Globus pallidus (tissue), 1 donor: Measurements from ENCODE around the gene NHS.

ENCODE experiments used
- DNase-seq: peaks from one replicate; pipeline ENCODE4 v3.0.0-alpha.2; 2015; ENCODE audit warnings: low spot score

NHS gene

DNA sequence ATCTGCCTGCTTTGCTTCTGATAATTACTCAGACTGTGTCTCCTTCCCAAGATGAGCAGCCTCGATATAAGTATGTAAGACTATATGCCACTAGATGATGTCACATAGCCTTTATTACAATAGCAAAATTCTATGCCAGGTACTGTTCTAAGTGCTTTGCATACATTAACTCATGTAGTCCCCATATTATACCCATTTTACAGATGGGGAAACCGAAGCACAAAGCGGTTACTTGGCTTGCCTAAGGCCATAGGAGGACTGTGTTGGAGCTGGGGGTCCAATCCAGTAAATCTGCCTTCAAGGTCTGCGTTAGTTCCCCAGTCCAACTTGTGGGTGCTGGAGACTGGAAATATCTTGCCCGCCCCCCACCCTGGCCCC, 361.5 kb downstream of the NHS start:
- DNase-seq: no peak

GRCh38 chrX:17736856-17737709, 362.1 kb downstream of the NHS start, which contains the start of gene SCML1:
TSS of gene SCML1 (plus strand) at chrX:17737493. CDS start at chrX:17744187, 6,694 bp downstream.
- peak; percentile 96 for DNase-seq

- DNase-seq: no peak
Observed at GRCh38 chrX:17737710-17737985, 362.6 kb downstream of the NHS start.

DNA sequence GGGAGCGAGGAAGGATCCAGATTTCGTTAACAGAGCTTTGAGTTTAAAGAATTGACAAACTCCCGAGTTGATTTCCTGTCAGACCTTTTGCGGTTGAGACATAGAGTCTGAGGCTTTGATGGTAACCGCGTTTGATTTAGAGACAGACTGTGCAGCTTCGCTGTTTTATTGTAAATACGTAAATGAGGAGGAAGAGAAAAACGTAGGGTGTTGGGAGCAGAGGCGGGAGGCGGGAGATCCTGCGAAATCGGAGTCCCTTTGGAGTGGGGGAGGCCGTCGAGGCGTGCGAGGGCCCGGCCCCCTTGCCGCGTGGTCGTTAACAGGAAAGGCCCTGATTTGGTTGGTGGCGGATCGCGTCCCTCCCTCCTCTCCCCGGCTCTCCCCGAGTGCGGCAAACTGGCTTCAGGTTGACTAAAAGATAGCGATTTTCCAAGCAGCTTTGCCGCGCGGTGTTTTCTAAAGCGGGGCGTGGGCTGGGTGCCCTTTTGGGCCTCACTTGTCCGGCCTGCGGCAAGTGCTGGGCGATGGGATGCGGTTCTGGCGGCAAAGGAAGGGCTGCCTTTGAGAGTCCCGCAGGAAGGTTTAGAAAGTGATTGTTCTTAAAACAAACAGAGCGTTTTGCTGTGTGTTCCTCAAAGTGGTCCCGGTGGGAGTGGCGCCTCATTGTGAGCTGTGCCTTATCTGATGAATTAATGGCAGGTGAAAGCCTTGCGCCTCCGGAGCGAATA, 363.1 kb downstream of the NHS start:
- peak; percentile 7 for DNase-seq

DNA sequence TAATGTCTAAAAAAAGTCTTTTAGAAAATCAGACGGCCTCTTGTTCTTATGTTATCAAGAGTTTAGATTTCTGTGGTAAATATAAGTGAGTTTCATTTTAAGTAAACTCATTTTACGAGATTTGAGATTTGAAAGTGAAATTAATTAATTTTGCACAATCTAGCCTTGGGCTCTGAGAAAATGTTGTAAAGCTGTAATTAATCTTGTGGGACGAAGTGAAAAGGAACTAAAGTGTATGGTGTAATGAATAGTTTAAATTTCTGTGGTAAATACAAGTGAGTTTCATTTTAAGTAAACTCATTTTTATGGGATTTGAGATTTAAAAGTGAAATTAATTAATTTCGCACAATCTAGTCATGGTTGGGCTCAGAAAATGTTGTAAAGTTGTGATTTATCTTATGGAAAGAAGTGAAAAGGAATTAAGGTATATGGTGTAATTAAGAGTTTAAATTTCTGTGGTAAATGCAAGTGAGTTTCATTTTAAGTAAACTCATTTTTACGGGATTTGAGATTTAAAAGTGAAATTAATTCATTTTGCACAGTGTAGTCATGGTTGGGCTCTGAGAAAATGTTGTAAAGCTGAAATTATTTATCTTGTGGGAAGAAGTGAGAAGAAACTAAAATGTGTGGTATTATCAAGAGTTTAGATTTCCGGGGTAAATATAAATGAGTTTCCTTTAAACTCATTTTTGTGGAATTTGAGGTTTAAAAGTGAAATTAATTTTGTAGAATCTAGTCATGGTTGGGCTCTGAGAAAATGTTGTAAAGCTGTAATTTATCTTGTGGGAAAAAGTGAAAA, 363.9 kb downstream of the NHS start:
- DNase-seq: no peak

GRCh38 chrX:17740137-17741122, 365.4 kb downstream of the NHS start:
- DNase-seq: no peak

- no peak for DNase-seq
Observed at GRCh38 chrX:17741123-17741511, 366.1 kb downstream of the NHS start.

DNA sequence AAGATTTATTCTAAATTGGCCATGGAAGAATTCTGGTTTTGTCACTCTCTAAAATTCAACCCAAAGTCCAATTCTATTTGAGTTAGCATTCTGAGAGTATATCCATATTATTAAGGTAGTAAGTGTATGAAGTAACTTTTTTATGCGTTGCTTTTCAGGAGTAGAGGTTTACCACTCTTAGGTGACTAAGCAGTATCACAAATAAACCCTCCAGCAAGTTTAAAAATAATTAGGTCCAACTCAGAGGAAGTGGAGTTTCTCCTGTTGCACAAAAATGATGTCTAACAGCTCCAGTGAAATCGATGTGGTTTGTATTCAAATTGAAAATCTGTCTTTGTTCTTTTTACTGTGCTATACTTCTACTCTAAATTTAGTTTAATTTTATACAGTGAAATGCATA, 368.9 kb downstream of the NHS start:
- DNase-seq: no peak

DNA sequence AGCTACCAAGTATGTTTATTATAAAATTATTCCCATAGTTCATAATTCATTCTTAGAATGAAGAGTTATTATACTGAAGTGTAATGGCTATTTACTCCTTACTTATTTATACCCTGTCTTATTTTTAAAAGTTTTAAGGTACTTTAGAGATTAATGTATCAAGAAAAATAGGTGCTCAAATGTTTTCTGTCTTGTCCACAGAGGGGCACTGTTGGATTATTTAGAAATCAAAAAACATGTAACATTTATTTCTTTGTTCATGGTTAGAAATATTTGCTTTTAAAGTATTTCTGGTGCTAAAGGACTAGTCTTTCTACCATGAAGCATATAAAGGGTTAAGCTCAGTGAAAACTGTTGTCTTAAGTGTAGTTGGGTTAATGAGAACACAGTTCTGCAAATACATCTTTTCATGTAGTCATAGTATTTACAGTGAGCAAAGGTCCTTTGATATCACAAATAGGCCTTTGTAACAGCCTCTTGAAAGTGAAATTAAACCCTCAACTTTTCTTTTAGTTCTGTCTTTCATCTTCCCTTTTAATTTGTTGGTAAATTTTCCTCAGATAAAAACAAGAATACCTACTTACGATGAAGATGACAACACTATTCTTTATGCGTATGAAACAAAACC, 370.0 kb downstream of the NHS start:
- no peak for DNase-seq

- no peak for DNase-seq
Observed at GRCh38 chrX:17747692-17748091, 372.7 kb downstream of the NHS start.

GRCh38 chrX:17748684-17749083, 373.7 kb downstream of the NHS start:
- no peak for DNase-seq

DNA sequence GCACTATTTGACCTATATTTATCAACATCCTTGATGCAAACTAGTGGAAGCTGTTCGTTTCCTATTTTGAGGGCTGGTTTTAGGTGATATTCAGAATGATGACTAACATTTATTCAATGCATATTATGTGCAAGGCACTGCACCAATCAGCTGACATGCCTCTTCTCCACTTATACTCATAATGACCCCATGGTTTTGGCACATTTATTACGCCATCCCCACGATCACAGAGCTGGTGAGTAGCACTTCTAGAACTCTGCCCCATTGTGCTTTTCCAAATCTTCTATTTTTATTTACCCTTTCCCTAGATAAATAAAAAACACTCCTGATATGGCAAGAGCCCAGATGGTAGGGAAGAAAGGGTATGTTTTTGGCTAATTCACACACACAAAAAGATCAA, 375.4 kb downstream of the NHS start:
- no peak for DNase-seq

DNA sequence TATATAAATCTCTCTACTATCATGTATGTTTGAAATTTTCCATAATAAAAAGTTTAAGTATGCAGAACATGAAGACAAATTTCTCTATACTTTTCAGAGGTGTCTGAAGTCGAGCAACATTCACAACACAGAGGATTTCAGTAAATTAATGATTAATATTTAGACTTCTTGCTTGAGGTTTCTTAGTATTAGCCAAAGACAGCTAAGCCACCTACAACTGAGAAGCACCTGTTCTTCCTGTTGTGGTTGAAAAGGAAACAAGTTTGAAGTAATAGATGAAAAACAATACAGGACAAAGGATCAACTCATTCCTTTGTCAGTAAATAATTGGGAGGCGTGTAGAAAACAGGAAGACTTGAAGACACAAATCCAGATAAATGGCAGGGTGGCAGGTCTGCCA, 383.4 kb downstream of the NHS start:
- DNase-seq: no peak

DNA sequence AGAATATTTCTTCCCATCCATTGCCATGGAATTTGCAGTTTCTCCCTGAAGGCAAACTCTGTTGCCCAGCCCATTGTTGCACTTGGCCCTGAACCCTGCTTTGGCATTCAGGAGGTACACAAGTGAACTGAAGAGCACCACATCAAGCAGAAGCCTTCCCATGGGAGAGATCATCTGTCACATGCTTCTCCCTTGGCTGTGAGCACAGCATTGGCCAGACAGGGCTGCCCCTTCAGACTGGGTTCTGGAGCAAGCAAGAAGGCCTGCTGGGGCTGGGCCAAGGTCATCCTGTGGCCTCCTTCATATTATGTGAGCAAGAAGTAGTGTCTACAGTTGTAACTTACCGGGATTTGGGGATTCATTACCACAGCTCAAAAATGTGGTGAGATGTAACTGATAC, 385.0 kb downstream of the NHS start:
- no peak for DNase-seq

GRCh38 chrX:17767734-17768133, 392.7 kb downstream of the NHS start:
- no peak for DNase-seq

DNA sequence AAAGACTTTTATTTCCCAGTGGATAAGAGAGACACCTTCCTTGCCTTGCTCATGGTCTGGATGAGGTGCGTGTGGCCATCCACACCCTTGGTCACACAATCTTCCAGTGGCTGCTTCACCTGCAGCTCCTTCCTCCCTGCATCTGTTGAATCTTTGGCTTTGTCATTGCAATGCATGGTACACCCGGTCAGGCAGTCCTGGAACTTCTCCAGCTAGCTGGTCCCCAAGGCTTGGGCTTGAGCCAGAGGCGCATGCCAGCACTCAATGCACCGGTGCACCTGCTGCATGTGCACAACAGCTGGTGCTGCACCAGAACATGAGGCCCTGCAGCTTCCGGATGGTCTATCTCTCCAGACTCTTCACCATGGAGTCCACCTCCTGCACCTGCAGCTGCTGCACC, 394.0 kb downstream of the NHS start:
- no peak for DNase-seq

DNA sequence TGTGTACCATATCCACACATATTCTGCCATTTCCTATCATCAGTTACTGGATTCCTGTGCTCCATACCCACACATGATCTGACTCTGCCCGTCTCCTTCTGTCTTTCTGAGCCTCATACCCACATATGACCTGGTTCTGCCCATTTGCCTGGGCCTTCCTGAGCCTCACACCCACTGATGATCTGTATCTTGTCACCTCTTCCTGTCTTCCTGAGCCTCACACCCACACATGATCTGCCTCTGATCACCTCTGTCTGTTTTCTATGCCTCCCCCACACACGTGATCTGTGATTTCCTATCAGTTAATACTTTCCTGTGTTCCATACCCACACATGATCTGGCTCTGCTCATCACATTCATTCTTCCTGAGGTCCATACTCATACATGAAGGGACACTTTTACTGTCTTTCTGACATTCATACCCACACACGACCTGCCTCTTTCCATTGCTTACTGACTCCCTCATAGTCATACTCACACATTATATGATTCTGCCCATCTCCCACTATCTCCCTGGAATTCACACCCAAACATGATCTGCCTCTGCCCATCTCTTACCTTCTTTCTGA, 394.8 kb downstream of the NHS start:
- DNase-seq: no peak

- no peak for DNase-seq
Observed at GRCh38 chrX:17773221-17773876, 398.3 kb downstream of the NHS start.

DNA sequence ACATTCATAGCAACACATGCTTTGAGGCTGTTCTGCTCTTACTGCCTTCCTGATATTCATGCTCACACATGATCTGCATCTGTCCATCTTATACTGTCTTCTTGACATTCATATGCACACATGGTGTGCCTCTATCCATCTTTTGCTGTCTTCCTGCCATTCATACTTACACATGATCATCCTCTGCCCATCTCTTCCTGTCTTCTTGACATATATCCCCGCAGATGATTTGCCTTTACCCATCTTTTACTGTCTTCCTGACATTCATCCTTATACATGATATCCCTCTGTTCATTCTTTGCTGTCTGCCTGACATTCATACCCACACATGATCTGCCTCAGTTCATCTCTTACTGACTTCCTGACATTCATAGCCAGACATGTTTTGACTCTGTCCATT, 399.1 kb downstream of the NHS start:
- DNase-seq: no peak

DNA sequence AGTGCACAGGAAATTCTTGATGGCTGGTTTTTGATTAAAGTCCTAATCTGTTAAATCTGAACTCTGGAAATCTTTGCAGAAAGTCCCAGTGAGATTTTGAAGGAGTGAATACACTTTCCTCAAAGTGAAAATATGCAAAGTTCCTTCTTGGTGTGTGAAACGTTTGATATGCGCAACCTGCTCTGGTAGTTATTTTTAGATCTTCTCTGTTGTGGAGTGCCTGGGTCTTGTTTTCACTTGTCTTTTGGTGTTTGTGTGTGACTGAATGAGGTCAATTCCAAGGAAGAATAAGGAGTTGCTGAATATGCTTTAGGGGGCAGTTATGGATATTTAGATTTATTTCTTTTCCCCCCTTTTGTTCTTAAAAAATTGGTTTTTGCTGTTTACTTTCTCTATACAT, 404.0 kb downstream of the NHS start:
- DNase-seq: no peak
